ENCODE data around the gene NEK1. TPM values are rescaled to one million over a fixed set of nuclear protein-coding genes. Genes with fewer than 3 reads are reported as not detected.
"Not testable (repeated sequence)": the region's sequence is repeated elsewhere in the genome, so short reads cannot be mapped to it uniquely, and the experiment has no call there.

Gene NEK1
- total RNA-seq, 1 donor from 2014 or later = 15.9 TPM

GRCh38 chr4:169632896-169633295 is 20.5 kb upstream of the NEK1 start:
- ATAC-seq = no peak

GRCh38 chr4:169630069-169630468 is 17.7 kb upstream of the NEK1 start:
- DNase-seq (no peak), ATAC-seq (no peak)
- intact Hi-C loops (cut with micrococcal nuclease) = no loop called here

More at GRCh38 chr4:169632896-169633295, 20.5 kb upstream of the NEK1 start:
- no peak for DNase-seq
- intact Hi-C loops (cut with micrococcal nuclease) = no loop called here

- DNase-seq = no peak
- peak; percentile 36 for ATAC-seq
- intact Hi-C loops (cut with micrococcal nuclease) = loop anchor here (5.0 kb wide), 1 partner anchor 616 kb away; the partner anchor contains the start of gene CBR4
These were observed 16.2 kb upstream of the NEK1 start for GRCh38 chr4:169628579-169628978.

- no peak for DNase-seq
- peak; percentile 44 for ATAC-seq
- intact Hi-C loops (cut with micrococcal nuclease) = loop anchor here (5.0 kb wide), 1 partner anchor 615 kb away; the partner anchor contains the start of gene CBR4
These were observed 14.9 kb upstream of the NEK1 start for GRCh38 chr4:169627307-169627706.

- ATAC-seq (peak; percentile 11), DNase-seq (no peak)
- intact Hi-C loops (cut with micrococcal nuclease) = loop anchor here (5.0 kb wide), 1 partner anchor 614 kb away; the partner anchor contains the start of gene CBR4
These were observed 14.2 kb upstream of the NEK1 start for GRCh38 chr4:169626331-169627282.

- ATAC-seq (no peak), DNase-seq (no peak)
- intact Hi-C loops (cut with micrococcal nuclease) = loop anchor here (5.0 kb wide), 1 partner anchor 614 kb away; the partner anchor contains the start of gene CBR4
These were observed 13.5 kb upstream of the NEK1 start for GRCh38 chr4:169625886-169626285.

GRCh38 chr4:169624012-169624411 is 11.6 kb upstream of the NEK1 start:
- intact Hi-C loops (cut with micrococcal nuclease); DNase-seq; ATAC-seq: not testable (repeated sequence)

GRCh38 chr4:169622566-169622965 is 10.2 kb upstream of the NEK1 start:
- intact Hi-C loops (cut with micrococcal nuclease) = no loop called here
- ATAC-seq (no peak), DNase-seq (no peak)

GRCh38 chr4:169621731-169622492 is 9.5 kb upstream of the NEK1 start:
- intact Hi-C loops (cut with micrococcal nuclease) = loop anchor here (2.0 kb wide), 1 partner anchor 41 kb away; no protein-coding TSS in a partner anchor
- DNase-seq = no peak
- no peak for ATAC-seq

GRCh38 chr4:169620880-169621248 is 8.5 kb upstream of the NEK1 start:
- ATAC-seq (peak; percentile 1), DNase-seq (no peak)
- intact Hi-C loops (cut with micrococcal nuclease) = loop anchor here (2.0 kb wide), 1 partner anchor 42 kb away; no protein-coding TSS in a partner anchor

- peak; percentile 98 for ATAC-seq
- intact Hi-C loops (cut with micrococcal nuclease) = loop anchor here (2.0 to 10.0 kb wide), 2 partner anchors 43 to 95 kb away; no protein-coding TSS in a partner anchor
- DNase-seq = peak; percentile 99
These were observed 7.8 kb upstream of the NEK1 start, which contains the start of gene CLCN3 for GRCh38 chr4:169619958-169620879. Gene CLCN3 (plus strand): TSS chr4:169620578. CDS start chr4:169635929, 15,351 bp downstream.

GRCh38 chr4:169619518-169619957 is 7.2 kb upstream of the NEK1 start:
- intact Hi-C loops (cut with micrococcal nuclease) = loop anchor here (10.0 kb wide), 1 partner anchor 95 kb away; no protein-coding TSS in a partner anchor
- DNase-seq = no peak
- peak; percentile 63 for ATAC-seq

GRCh38 chr4:169618986-169619385 is 6.6 kb upstream of the NEK1 start:
- DNase-seq (no peak), ATAC-seq (no peak)
- intact Hi-C loops (cut with micrococcal nuclease) = loop anchor here (10.0 kb wide), 1 partner anchor 96 kb away; no protein-coding TSS in a partner anchor

- ATAC-seq (no peak), DNase-seq (no peak)
- intact Hi-C loops (cut with micrococcal nuclease) = loop anchor here (10.0 kb wide), 1 partner anchor 97 kb away; no protein-coding TSS in a partner anchor
These were observed 5.9 kb upstream of the NEK1 start for GRCh38 chr4:169618286-169618685.

GRCh38 chr4:169617306-169617705 is 4.9 kb upstream of the NEK1 start:
- ATAC-seq (no peak), DNase-seq (no peak)
- intact Hi-C loops (cut with micrococcal nuclease) = loop anchor here (10.0 kb wide), 1 partner anchor 97 kb away; no protein-coding TSS in a partner anchor

- intact Hi-C loops (cut with micrococcal nuclease) = loop anchor here (10.0 kb wide), 1 partner anchor 98 kb away; no protein-coding TSS in a partner anchor
- no peak for ATAC-seq
These were observed 4.5 kb upstream of the NEK1 start for GRCh38 chr4:169616846-169617245.

GRCh38 chr4:169615467-169616106 is 3.2 kb upstream of the NEK1 start:
- DNase-seq = no peak
- intact Hi-C loops (cut with micrococcal nuclease) = loop anchor here (10.0 kb wide), 1 partner anchor 99 kb away; no protein-coding TSS in a partner anchor
- no peak for ATAC-seq

More at GRCh38 chr4:169616846-169617245, 4.5 kb upstream of the NEK1 start:
- DNase-seq = no peak
